PFSK-1 (cell line): Measurements from ENCODE around the gene GET4.

Source experiments
- FOXP2 ChIP-seq: optimal IDR thresholded peaks from 2 replicates; pipeline ENCODE3; 2011; ENCODE audit warnings: borderline replicate concordance, control low read depth, inconsistent platforms; ENCODE audit not compliant: insufficient read depth; ENCODE audit errors: extremely low read length, extremely low read depth
- POLR2AphosphoS5 ChIP-seq: IDR thresholded peaks from 2 replicates; pipeline ENCODE4 v1.6.1; 2012; ENCODE audit warnings: low read depth, mild to moderate bottlenecking, control low read depth, low read length, moderate library complexity
- REST ChIP-seq, 2 experiments: IDR thresholded peaks; 2 replicates each; pipeline versions ENCODE4 v1.6.1 to v1.8.0; 2011 to 2012; ENCODE audit warnings: low read depth in 2 of 2, low read length in 2 of 2, control low read depth in 1 of 2, inconsistent platforms in 1 of 2, mild to moderate bottlenecking in 1 of 2, moderate library complexity in 1 of 2; ENCODE audit not compliant: insufficient read depth in 1 of 2
- SIN3A ChIP-seq: IDR thresholded peaks from 2 replicates; pipeline ENCODE4 v1.6.1; 2012; ENCODE audit warnings: mild to moderate bottlenecking, low read length, moderate library complexity, borderline replicate concordance; ENCODE audit not compliant: insufficient read depth
- TAF1 ChIP-seq: IDR thresholded peaks from 2 replicates; pipeline ENCODE4 v1.6.1; 2012; ENCODE audit warnings: low read length, control low read depth, borderline replicate concordance; ENCODE audit not compliant: insufficient read depth

- TF ChIP-seq REST (IDR thresholded peaks at IDR 0.05; ENCODE audit: insufficient read depth in 1 of 2, low read depth in 2 of 2, low read length in 2 of 2) (no peak), POLR2AphosphoS5 (no peak), FOXP2 (no peak), TAF1 (no peak), SIN3A (no peak)
Observed at GRCh38 chr7:932651-932975, 56.3 kb downstream of the GET4 start.
